Naive thymus-derived CD4-positive, alpha-beta T cell (primary cell): Measurements from ENCODE around the gene MYL1. TPM values are rescaled to one million over a fixed set of nuclear protein-coding genes. Genes with fewer than 3 reads are reported as not detected.

Source experiments
- ATAC-seq: fragments of 150-1000 bp; cut with Tn5 transposase; 2 replicates; pipeline ENCODE4 v1.10.0; 2021; ENCODE audit warnings: mild to moderate bottlenecking, moderate library complexity
- CTCF ChIA-PET: fragments of 350-600 bp; sonication (Branson Sonifier 250); formaldehyde crosslinking; loops from one replicate; lab custom pipeline; 2021; ENCODE audit warnings: antibody characterized with exemption; lab: Charles Lee
- POLR2A ChIA-PET: fragments of 350-600 bp; sonication (Branson Sonifier 250); formaldehyde crosslinking; loops from one replicate; lab custom pipeline; 2021; ENCODE audit warnings: antibody characterized with exemption, inconsistent platforms; lab: Charles Lee
- DNase-seq, 9 donors: peaks; one replicate each; pipeline versions ENCODE4 v3.0.0 to v3.0.0-alpha.2; 2020 to 2022; ENCODE audit warnings: mixed read lengths in 1 of 9
- H3K27ac ChIP-seq: one replicate; pipeline ENCODE4 v1.7.0; 2013; ENCODE audit warnings: mild to moderate bottlenecking, low read depth, low read length, moderate library complexity
- H3K27me3 ChIP-seq, 2 donors: one replicate each; pipeline ENCODE4 v1.7.0; 2013; ENCODE audit warnings: low read length in 2 of 2, mild to moderate bottlenecking in 2 of 2, moderate library complexity in 2 of 2; ENCODE audit not compliant: control insufficient read depth in 2 of 2, insufficient read depth in 2 of 2
- H3K36me3 ChIP-seq, 3 experiments: 1 replicate in 2 of 3; 2 replicates in 1 of 3; pipeline ENCODE4 v1.7.0; 2013; ENCODE audit warnings: low read length in 3 of 3, mild to moderate bottlenecking in 3 of 3, moderate library complexity in 1 of 3; ENCODE audit not compliant: insufficient read depth in 3 of 3, control insufficient read depth in 2 of 3
- H3K4me1 ChIP-seq, 2 donors: one replicate each; pipeline ENCODE4 v1.7.0; 2013; ENCODE audit warnings: low read length in 2 of 2, mild to moderate bottlenecking in 2 of 2, moderate library complexity in 1 of 2; ENCODE audit not compliant: control insufficient read depth in 2 of 2, insufficient read depth in 2 of 2
- H3K4me3 ChIP-seq: 2 replicates; pipeline ENCODE4 v1.7.0; 2013; ENCODE audit warnings: mild to moderate bottlenecking, low read length
- H3K9me3 ChIP-seq, 3 experiments: 1 replicate in 2 of 3; 2 replicates in 1 of 3; pipeline ENCODE4 v1.7.0; 2013; ENCODE audit warnings: low read length in 3 of 3; ENCODE audit not compliant: control insufficient read depth in 2 of 3
- H3K27ac Mint-ChIP-seq, 9 donors: one replicate each; pipeline ENCODE4 v1.8.0; 2020 to 2022; ENCODE audit warnings: mixed read lengths in 9 of 9, mild to moderate bottlenecking in 8 of 9, moderate library complexity in 5 of 9, inconsistent platforms in 2 of 9
- H3K27me3 Mint-ChIP-seq, 5 donors: one replicate each; pipeline ENCODE4 v1.8.0; 2021 to 2022; ENCODE audit warnings: mixed read lengths in 5 of 5, mild to moderate bottlenecking in 1 of 5
- H3K36me3 Mint-ChIP-seq, 5 donors: one replicate each; pipeline ENCODE4 v1.8.0; 2020 to 2022; ENCODE audit warnings: mixed read lengths in 5 of 5, mild to moderate bottlenecking in 3 of 5, inconsistent platforms in 1 of 5
- H3K4me1 Mint-ChIP-seq, 7 donors: one replicate each; pipeline ENCODE4 v1.8.0; 2020 to 2022; ENCODE audit warnings: mixed read lengths in 7 of 7, mild to moderate bottlenecking in 3 of 7, inconsistent platforms in 1 of 7
- H3K4me3 Mint-ChIP-seq, 10 donors: one replicate each; pipeline ENCODE4 v1.8.0; 2020 to 2022; ENCODE audit warnings: mild to moderate bottlenecking in 10 of 10, mixed read lengths in 10 of 10, moderate library complexity in 6 of 10, inconsistent platforms in 2 of 10
- H3K9me3 Mint-ChIP-seq, 11 donors: one replicate each; pipeline ENCODE4 v1.8.0; 2020 to 2022; ENCODE audit warnings: mixed read lengths in 11 of 11, mild to moderate bottlenecking in 4 of 11, inconsistent platforms in 1 of 11, moderate library complexity in 1 of 11
- intact Hi-C, 2 donors: fragments of 100-400 bp; cut with micrococcal nuclease; formaldehyde crosslinking; loops; one replicate each; pipeline ENCODE4 v1.15.1; 2023
- polyA plus RNA-seq, 2 donors: library from polyadenylated mRNA; unstranded; fragments of 300-500 nt; fragmentation: Illumina TruSeq; gene quantifications; one replicate each; pipeline ENCODE4 v1.2.3, GENCODE V29; 2021
- total RNA-seq, 6 experiments: library from RNA in 5 of 6; stranded (reverse) in 5 of 6; gene quantifications; 1 replicate in 5 of 6; 2 replicates in 1 of 6; pipeline ENCODE4 v1.2.3 and lab custom pipeline; 2021 to 2026

The MYL1 gene
- total and polyA plus RNA-seq, 7 experiments from 2014 or later, result not detected

- intact Hi-C loops, result no loop called here
- H3K36me3 Mint-ChIP-seq, result no peaks in the 10 kb centered on the region
- Histone ChIP-seq H3K27ac (no peak overlapping the region), H3K4me3 (no peak overlapping the region), H3K4me1 (no peaks in the 10 kb centered on the region), H3K9me3 (no peaks in the 10 kb centered on the region), H3K36me3 (no peaks in the 10 kb centered on the region), H3K27me3 (no peaks in the 10 kb centered on the region)
- ATAC-seq (no peak), DNase-seq (no peak)
- H3K27me3 Mint-ChIP-seq, result peaks cover 0 to 14% (median 6%) of the 10 kb centered on the region in 5 donors
- H3K27ac Mint-ChIP-seq, result no peak overlapping the region
- peaks cover 0 to 2% (median 0%) of the 10 kb centered on the region in 11 donors for H3K9me3 Mint-ChIP-seq
- H3K4me3 Mint-ChIP-seq, result no peak overlapping the region
- H3K4me1 Mint-ChIP-seq, result no peaks in the 10 kb centered on the region
- CTCF ChIA-PET, result no interaction called here
- POLR2A ChIA-PET, result no interaction called here
Measured at GRCh38 chr2:210269148-210269547, 45.8 kb downstream of the MYL1 start.

DNA sequence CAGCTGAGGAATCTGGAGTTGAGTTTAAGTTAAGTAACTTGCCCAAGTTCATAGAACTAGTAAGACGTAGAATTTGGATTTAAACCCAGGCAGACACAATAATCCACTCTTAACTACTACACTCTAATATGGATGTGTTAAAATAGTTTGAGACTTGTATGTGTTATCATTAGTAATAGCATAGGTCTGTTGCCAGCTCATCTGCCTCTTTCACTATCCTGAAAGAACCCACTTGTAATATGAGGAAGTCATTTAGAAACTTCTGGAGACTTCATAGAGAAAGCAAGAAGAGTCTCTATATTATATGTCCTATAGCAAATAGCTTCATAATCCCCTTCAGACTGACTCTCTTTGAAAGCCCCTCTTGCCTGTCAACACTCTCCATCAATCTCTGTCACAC is 46.7 kb downstream of the MYL1 start:
- H3K27ac ChIP-seq, result no peak overlapping the region
- Mint-ChIP-seq H3K4me3 (no peak overlapping the region), H3K36me3 (no peaks in the 10 kb centered on the region), H3K9me3 (no peaks in the 10 kb centered on the region), H3K4me1 (no peaks in the 10 kb centered on the region), H3K27ac (no peak overlapping the region), H3K27me3 (peaks cover 0 to 19% (median 7%) of the 10 kb centered on the region in 5 donors)
- H3K4me1 ChIP-seq, result no peaks in the 10 kb centered on the region
- ChIA-PET POLR2A (no interaction called here), CTCF (no interaction called here)
- H3K4me3 ChIP-seq, result no peak overlapping the region
- H3K36me3 ChIP-seq, result no peaks in the 10 kb centered on the region
- no peaks in the 10 kb centered on the region for H3K27me3 ChIP-seq
- no peak for DNase-seq
- intact Hi-C loops, result no loop called here
- H3K9me3 ChIP-seq, result no peaks in the 10 kb centered on the region
- ATAC-seq, result no peak

- Mint-ChIP-seq H3K27ac (no peak overlapping the region), H3K4me3 (no peak overlapping the region), H3K9me3 (no peaks in the 10 kb centered on the region), H3K4me1 (no peaks in the 10 kb centered on the region), H3K27me3 (peaks cover 0 to 19% (median 11%) of the 10 kb centered on the region in 5 donors), H3K36me3 (no peaks in the 10 kb centered on the region)
- Histone ChIP-seq H3K27me3 (no peaks in the 10 kb centered on the region), H3K4me1 (no peaks in the 10 kb centered on the region), H3K4me3 (no peak overlapping the region), H3K36me3 (no peaks in the 10 kb centered on the region), H3K9me3 (no peaks in the 10 kb centered on the region), H3K27ac (no peak overlapping the region)
- no peak for DNase-seq
- CTCF ChIA-PET, result no interaction called here
- POLR2A ChIA-PET, result no interaction called here
- ATAC-seq, result no peak
- intact Hi-C loops, result no loop called here
Measured at GRCh38 chr2:210267698-210268097, 47.3 kb downstream of the MYL1 start.

GRCh38 chr2:210264282-210264681 is 50.7 kb downstream of the MYL1 start:
- no peak overlapping the region for H3K4me3 Mint-ChIP-seq
- no peak overlapping the region for H3K27ac Mint-ChIP-seq
- no peak overlapping the region for H3K4me3 ChIP-seq
- no peaks in the 10 kb centered on the region for H3K9me3 ChIP-seq
- peaks cover 0 to 17% (median 11%) of the 10 kb centered on the region in 5 donors for H3K27me3 Mint-ChIP-seq
- intact Hi-C loops, result no loop called here
- no peak overlapping the region for H3K27ac ChIP-seq
- ChIA-PET POLR2A (no interaction called here), CTCF (no interaction called here)
- no peaks in the 10 kb centered on the region for H3K36me3 ChIP-seq
- no peaks in the 10 kb centered on the region for H3K36me3 Mint-ChIP-seq
- H3K4me1 Mint-ChIP-seq, result no peaks in the 10 kb centered on the region
- DNase-seq (no peak), ATAC-seq (no peak)
- H3K27me3 ChIP-seq, result no peaks in the 10 kb centered on the region
- H3K9me3 Mint-ChIP-seq, result no peaks in the 10 kb centered on the region
- no peaks in the 10 kb centered on the region for H3K4me1 ChIP-seq

DNA sequence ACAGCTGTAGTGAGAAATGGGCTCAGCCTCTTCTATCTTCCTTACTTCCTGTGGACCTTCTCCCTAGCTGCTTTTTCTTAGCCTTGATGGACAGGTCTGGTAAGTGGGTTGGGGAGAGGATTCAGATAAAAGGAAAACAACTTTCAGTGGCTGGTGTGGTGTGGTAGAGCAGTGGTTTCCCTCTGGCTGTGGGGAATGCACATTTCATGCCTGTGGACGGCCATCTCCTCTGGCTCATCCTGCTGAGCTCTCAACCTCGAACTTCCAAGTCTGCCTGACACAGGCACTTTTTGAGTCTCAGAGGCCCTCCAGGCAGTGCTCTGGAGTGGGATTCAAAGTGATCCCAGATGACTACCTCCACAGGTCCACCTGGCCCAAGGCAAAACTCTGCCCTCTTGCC is 51.1 kb downstream of the MYL1 start:
- DNase-seq (no peak), ATAC-seq (no peak)
- POLR2A ChIA-PET, result no interaction called here
- H3K36me3 Mint-ChIP-seq, result no peaks in the 10 kb centered on the region
- no peak overlapping the region for H3K27ac Mint-ChIP-seq
- Histone ChIP-seq H3K27me3 (no peaks in the 10 kb centered on the region), H3K9me3 (no peaks in the 10 kb centered on the region), H3K27ac (no peak overlapping the region), H3K4me1 (no peaks in the 10 kb centered on the region), H3K36me3 (no peaks in the 10 kb centered on the region), H3K4me3 (no peak overlapping the region)
- no peak overlapping the region for H3K4me3 Mint-ChIP-seq
- no peaks in the 10 kb centered on the region for H3K9me3 Mint-ChIP-seq
- CTCF ChIA-PET, result no interaction called here
- intact Hi-C loops, result no loop called here
- no peaks in the 10 kb centered on the region for H3K4me1 Mint-ChIP-seq
- H3K27me3 Mint-ChIP-seq, result peaks cover 0 to 13% (median 11%) of the 10 kb centered on the region in 5 donors

GRCh38 chr2:210262036-210262435 is 52.9 kb downstream of the MYL1 start:
- ChIA-PET CTCF (no interaction called here), POLR2A (no interaction called here)
- Histone ChIP-seq H3K27me3 (no peaks in the 10 kb centered on the region), H3K9me3 (no peaks in the 10 kb centered on the region), H3K36me3 (no peaks in the 10 kb centered on the region), H3K4me1 (no peaks in the 10 kb centered on the region), H3K27ac (no peak overlapping the region), H3K4me3 (no peak overlapping the region)
- intact Hi-C loops, result no loop called here
- DNase-seq (no peak), ATAC-seq (no peak)
- Mint-ChIP-seq H3K36me3 (no peaks in the 10 kb centered on the region), H3K4me3 (no peak overlapping the region), H3K4me1 (no peaks in the 10 kb centered on the region), H3K9me3 (no peaks in the 10 kb centered on the region), H3K27ac (no peak overlapping the region), H3K27me3 (peaks cover 0 to 12% (median 8%) of the 10 kb centered on the region in 5 donors)

GRCh38 chr2:210259687-210260086 is 55.3 kb downstream of the MYL1 start:
- CTCF ChIA-PET, result no interaction called here
- intact Hi-C loops, result no loop called here

More at GRCh38 chr2:210259687-210260086, 55.3 kb downstream of the MYL1 start:
- POLR2A ChIA-PET, result no interaction called here
- no peak overlapping the region for H3K4me3 ChIP-seq
- H3K27ac ChIP-seq, result no peak overlapping the region
- H3K36me3 ChIP-seq, result no peaks in the 10 kb centered on the region
- no peak for DNase-seq
- no peaks in the 10 kb centered on the region for H3K4me1 ChIP-seq
- H3K36me3 Mint-ChIP-seq, result no peaks in the 10 kb centered on the region
- H3K9me3 Mint-ChIP-seq, result no peaks in the 10 kb centered on the region
- no peaks in the 10 kb centered on the region for H3K27me3 ChIP-seq
- no peak overlapping the region for H3K4me3 Mint-ChIP-seq
- no peak for ATAC-seq
- H3K9me3 ChIP-seq, result no peaks in the 10 kb centered on the region
- H3K27ac Mint-ChIP-seq, result no peak overlapping the region
- H3K27me3 Mint-ChIP-seq, result peaks cover 0 to 6% (median 0%) of the 10 kb centered on the region in 5 donors
- no peaks in the 10 kb centered on the region for H3K4me1 Mint-ChIP-seq
